ENCODE results near the gene EYA2.
"Not testable (repeated sequence)": the region's sequence is repeated elsewhere in the genome, so short reads cannot be mapped to it uniquely, and the experiment has no call there.

The EYA2 gene

DNA sequence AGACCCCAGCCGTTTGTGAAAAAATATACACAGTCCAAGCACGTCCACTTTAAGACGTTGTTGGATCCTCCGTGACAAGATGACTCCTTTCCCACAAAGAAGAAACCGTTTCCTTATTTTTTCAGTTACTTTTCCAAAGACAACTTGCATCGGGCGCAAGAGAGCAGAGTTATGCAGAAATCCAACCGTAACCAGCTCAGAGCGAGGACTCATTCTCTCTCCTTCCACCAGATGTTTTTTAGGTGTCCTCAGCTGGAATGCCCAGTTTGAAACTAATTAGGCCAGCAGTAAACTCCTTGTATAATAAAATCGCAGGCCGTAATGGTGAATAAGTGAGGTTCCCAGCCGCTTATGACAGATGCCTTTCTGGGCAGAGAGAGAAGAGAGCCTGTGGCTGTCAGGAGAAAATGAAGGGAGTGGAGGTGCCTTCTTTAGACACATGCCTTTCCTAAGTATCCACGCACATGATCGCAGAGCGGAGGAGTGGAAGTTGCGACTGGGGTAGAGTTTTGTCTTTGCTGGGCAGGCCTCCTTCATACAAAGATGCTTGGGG lies 2.8 kb downstream of the EYA2 start:
- DNase-seq: no peak

- peak; percentile 46 for DNase-seq
Observed at GRCh38 chr20:46898423-46898822, 3.8 kb downstream of the EYA2 start.

DNA sequence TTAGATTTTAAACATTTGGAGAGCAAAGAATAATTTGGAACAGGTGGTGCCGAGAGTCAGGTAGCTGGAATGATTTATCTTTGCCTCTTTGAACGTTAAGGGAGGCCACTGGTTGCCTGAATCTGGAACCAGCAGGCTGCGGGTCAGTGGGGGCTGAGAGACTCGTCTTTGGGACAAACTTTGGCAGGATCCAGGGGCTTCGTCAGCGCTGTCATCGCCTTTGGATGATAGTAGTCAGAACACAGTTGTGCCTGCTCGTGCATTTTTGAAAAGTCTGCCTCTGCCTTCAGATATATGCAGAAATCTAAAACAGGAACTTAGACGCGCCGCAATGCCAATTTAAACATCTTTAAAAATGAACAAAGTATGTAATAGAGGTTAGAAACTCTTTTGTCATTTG lies 5.0 kb downstream of the EYA2 start:
- no peak for DNase-seq

GRCh38 chr20:46900086-46900485 lies 5.4 kb downstream of the EYA2 start:
- DNase-seq: no peak

GRCh38 chr20:46900826-46901225 lies 6.2 kb downstream of the EYA2 start:
- no peak for DNase-seq

- no peak for DNase-seq
Observed at GRCh38 chr20:46901638-46902037, 7.0 kb downstream of the EYA2 start.

DNA sequence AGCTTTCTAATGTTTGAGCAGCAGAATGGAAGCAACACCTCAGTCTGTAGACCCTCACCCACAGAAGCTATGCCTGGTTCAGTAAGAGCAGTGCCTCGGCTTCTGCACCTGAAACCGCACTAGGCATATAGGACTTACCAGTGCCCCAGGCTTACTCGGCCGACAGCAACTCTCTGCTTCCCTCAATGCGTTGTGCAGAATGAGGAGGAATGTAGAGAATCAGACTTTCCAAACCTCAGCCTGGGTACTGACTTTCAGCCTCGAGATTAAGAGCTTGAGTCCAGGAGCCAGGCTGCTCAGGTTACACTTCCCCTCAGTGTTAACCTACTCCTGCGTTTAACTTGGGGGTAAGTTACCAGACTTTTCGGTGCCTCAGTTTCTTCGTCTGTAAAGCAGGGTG lies 8.6 kb downstream of the EYA2 start:
- no peak for DNase-seq

- no peak for DNase-seq
Observed at GRCh38 chr20:46903937-46904336, 9.3 kb downstream of the EYA2 start.

DNA sequence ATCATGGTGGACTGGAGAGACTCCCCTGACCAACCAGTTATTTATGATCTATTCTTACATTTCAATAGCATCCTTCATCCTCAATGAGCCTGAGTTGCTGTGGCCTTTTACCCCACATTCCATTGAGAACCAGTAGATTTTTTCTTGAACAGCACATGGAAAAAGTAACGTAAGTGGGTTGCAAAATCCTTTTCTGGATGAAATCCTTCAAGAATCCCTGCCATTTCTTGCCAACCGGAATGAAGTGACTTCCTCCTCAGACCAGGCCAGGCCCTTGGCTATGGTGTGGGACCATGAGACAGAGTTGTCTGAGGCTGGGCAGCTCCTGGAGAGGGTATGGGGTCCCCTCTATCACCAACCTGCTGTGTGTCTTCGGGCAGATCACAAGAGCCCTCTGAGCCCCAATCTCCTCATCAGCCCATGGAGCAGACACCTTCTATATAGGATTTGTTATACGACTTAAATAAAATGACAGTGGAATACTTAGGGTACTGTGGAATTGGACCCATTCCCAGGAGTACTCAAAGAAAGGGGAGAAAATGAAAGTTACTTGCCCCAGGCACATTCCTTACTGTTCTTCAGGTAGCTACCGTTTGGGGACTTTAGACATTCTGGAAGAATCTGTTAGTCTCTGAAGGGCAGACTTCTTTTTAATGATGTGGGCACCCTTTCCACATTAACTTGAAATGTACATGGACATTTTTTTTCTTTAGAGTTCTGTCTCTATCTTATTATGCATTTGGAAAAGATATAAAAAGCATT lies 10.9 kb downstream of the EYA2 start:
- DNase-seq: no peak

DNA sequence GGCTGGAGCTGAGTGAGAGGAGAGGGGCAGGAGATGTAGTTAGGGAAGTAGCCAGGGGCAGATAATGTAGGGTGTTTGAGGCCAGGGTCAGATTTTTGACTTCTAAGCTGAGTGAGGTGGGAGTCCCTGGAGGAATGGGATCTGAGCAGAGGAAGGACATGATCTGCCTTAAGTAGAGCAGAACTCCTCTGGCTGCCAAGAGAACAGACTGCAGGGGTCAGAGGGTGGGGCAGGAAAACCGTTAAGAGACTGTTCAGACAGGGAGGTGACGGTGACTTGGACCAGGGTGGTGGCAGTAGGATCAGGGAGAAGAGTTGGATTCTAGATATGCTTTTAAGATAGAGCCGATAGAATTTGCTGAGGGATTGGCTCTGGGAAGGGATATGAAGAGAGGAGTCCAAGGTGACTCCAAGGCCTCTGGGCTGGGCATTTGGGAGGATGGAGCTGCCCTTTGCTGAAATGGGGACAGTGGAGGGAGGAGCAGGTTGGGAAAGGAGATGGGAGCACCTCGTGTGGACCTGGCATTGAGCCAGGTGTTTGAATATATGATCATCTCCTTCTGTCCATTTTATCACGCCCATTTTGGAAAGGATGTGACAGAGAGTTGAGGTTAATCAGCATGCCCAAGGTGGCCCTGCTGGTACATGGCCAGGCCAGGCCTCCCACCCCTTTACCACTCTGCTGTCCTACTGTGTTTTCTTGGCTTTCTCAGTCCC lies 18.8 kb downstream of the EYA2 start:
- no peak for DNase-seq

- DNase-seq: no peak
Observed at GRCh38 chr20:46914789-46915379, 20.2 kb downstream of the EYA2 start.

DNA sequence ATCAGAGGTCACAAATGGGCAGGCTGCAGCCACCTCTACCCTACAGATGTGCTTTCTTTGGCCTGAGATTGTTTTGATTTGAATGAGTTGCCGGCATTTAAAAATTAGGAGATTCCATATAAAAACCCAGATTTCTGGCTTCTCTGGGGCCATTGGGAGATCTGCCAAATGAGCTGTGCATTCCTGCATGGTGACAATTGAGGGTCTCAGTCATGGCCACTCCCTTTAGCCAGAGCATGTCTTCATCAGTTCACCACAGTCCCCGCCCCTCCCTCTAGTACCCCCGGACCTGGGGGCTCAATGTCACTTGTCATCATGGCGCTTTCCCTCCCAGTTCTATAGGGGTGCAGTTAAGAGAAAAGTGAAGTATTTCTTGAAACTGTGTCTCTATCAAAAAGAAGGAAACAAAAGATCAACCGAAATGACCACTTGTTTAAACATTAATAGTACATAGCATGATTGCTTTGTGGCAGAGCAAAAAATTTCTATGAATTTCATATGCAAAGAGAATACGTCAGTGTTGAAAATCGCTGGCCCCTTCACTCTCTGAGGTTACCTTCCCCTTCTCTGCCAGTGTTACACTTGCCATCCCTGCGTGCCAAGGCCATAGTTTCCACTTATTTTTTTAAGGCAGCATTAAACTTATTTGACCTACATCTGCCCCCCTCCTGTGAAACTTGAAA lies 21.1 kb downstream of the EYA2 start:
- DNase-seq: no peak

DNA sequence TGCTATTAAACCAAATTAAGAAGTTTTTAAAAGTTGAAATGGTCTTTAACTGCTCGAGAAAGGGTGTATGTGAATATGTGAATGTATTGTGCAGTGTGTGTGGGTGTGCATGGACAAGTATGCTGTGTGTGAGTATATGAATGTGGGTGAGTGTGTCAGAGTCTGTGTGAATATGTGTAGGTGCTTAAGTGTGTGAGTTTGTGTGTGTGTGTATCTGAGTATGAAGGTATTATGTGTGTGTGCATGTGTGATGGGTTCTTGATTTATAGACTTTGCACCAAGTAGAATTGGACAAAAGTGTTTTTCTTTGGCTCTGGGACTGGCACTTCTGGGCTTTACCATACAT lies 21.6 kb downstream of the EYA2 start:
- no peak for DNase-seq

DNA sequence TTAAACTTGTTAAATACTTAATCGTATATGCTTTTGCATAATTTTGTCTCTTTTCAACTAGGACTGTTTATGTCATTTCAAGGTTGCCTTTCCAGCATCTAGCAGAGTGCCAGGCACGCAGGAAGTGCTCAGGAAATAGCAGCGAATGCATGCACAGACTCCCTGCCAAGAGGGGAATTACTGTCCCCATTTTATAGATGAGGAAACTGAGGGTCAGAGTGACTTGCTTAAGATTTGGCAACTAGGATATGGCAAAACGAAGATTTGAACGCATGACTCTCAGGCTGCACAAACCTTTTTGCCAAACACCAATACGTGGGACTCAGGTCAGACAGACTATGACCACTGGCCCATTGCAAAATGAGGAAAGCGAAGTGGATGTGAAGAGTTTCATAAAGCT lies 22.5 kb downstream of the EYA2 start:
- DNase-seq: no peak

DNA sequence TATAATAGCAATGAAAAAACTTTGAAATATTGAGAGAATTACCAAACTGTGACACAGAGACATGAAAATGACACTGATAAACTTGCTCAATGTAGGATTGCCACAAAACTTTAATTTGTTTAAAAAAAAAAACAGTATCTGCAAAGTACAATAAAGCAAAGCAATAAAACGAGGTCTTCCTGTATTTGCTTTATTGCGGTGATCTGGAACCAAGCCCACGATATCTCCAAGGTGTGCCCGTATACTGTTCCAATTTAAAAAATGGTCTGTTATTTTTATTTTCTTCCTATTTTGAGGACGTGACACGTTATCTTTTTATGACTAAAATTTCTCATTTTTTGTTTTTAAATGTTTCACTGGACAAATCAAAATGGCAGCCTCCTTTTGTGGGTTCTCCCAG lies 25.5 kb downstream of the EYA2 start:
- DNase-seq: no peak

- not testable (repeated sequence) for DNase-seq
Observed at GRCh38 chr20:46922841-46923240, 28.2 kb downstream of the EYA2 start.

DNA sequence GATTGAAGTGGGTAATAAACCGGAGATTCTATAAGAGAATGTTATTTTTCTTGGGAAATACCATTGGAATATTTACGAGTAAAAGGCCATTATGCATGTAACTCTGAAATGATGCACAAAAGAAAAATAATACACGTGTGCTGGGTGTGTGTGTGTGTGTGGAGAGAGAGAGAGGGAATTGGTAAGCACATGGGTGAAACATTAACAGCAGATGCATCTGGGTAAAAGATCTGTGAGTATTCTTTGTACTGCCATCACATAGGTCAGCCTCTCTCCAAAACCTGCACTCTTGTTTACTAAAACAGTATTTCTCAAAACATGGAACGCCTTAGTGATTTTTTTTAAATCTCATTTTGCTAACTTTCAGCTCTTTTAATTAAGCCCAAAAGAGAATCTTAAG lies 28.9 kb downstream of the EYA2 start:
- no peak for DNase-seq

DNA sequence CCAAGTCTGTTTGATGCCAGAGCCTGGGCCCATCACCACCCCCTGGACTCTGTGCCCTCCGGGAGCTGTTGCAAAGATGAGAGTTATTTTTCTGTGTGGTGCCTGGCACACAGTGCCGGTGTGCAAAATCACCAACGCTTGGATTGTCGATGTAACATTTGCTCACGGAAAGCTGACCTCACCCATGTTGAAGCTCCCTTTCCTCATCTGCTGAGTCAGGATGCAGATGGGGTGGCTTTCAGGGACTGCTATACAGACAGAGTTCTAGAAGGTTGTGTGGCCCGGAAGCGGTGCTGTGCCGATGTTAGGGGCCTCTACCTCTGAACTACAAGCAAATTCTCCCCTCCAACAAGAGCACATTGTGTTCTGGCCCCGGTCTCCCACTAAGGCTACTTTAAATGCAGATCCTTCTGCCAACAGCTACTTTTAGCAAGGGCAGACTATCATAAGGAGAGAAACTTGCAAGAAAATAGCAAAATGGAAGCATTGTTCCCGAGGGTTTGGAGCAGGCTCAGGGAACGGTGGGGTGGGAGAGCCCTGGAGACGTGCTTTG lies 34.0 kb downstream of the EYA2 start:
- no peak for DNase-seq

DNA sequence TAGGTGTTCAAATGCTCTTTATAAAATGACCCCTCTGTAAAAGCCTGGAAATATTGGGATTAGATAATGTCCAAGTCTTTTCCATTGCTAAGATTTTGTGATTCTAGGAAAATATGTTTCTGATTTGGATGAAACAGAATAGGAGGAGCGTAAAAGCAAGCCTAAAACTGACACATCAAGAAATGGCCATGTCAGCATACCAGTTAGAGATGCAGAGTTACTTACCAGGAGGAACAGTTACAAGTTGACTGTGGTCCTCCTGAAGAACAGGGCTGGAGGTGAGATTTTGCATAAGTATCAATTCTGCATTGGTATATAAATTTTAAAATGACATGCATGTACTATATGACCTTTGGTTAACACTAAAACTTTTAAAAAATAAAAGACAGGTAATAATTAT lies 35.3 kb downstream of the EYA2 start:
- no peak for DNase-seq

GRCh38 chr20:46930640-46931339 lies 36.1 kb downstream of the EYA2 start:
- DNase-seq: no peak

- no peak for DNase-seq
Observed at GRCh38 chr20:46931699-46932098, 37.1 kb downstream of the EYA2 start.

DNA sequence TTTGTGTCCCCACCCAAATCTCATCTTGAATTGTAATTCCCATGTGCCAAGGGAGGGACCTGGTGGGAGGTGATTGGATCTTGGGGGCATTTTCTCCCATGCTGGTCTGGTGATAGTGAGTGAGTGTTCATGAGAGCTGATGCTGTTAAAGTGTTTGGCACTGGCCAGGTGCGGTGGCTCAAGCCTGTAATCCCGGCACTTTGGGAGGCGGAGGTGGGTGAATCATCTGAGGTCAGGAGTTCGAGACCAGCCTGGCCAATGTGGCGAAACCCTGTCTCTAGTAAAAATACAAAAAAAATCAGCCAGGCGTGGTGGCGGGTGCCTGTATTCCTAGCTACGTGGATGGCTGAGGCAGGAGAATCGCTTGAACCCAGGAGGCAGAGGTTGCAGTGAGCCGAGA lies 37.8 kb downstream of the EYA2 start:
- DNase-seq: not testable (repeated sequence)

DNA sequence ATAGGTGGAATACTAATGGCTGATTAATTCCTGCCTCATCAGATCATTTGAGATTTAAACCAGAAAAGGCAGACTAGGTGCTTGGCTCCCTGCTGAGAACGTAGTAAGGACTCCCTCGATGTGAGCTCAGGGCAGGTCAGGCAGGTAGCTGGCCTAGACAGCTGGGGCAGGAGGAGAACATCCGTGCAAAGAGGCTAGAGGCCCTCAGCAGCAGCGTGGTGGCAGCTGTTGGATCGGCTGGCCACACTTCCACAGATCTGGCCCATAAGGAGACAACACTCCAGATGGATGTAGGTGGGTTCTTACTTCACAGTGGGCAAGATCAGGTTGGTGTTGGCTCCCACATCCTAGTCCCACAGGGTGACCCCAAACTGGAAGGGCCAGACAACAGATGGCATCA lies 38.5 kb downstream of the EYA2 start:
- DNase-seq: no peak

Measured in NCI-H1417 treated with DMSO at 0.1 percent for 48 hours (cell line).